Retinal pigment epithelial cell (primary cell): ENCODE results near the gene POFUT2.

Experiments used
- DNase-seq: peaks from one replicate; pipeline ENCODE4 v3.0.0-alpha.2; 2010; ENCODE audit warnings: low read depth
- H3K4me3 ChIP-seq: 2 replicates; pipeline ENCODE4 v1.5.1; 2011; ENCODE audit warnings: mild to moderate bottlenecking, low read length, control low read depth, moderate library complexity
- CTCF ChIP-seq: conservative IDR thresholded peaks from 2 replicates; pipeline ENCODE4 v1.5.1; 2011; ENCODE audit warnings: low read depth, low read length, control low read depth, inconsistent platforms

The POFUT2 gene

GRCh38 chr21:45334134-45334533 is 46.4 kb upstream of the POFUT2 start:
- H3K4me3 ChIP-seq = no peak overlapping the region
- no peak for TF ChIP-seq CTCF
- no peak for DNase-seq

GRCh38 chr21:45333583-45334121 is 46.0 kb upstream of the POFUT2 start:
- no peak overlapping the region for H3K4me3 ChIP-seq
- DNase-seq = no peak
- no peak for TF ChIP-seq CTCF

DNA sequence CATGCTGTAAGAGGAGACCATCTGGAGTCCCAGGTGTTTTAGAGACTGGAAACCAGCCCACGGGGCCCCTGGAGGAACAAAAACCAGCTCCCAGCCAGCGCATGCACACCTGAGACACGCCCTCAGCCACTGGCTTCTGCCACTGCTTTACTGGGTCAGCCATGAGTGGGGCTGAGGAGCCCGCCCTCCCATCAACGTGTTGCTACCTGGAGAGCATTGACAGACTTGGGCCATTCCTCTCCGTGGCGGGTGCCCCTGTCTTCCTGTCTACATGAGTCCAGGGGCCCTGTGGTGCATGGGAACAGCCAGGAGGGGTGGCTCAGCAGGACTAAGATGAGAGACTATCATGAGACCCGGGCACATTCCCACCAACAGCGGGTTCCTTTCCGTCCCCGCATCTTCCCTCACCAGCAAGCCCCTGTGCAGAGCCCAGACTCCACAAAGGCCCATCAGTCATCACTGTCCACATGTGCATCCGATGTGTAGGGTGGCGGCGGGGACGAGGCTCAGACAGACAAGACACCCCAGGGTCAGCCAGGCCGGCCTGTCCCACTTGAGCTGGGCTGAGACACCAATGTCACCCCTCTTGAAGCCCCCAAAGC is 45.4 kb upstream of the POFUT2 start:
- TF ChIP-seq CTCF = no peak
- no peak for DNase-seq
- H3K4me3 ChIP-seq = no peak overlapping the region

- no peak overlapping the region for H3K4me3 ChIP-seq
- no peak for TF ChIP-seq CTCF
- no peak for DNase-seq
Measured at GRCh38 chr21:45332415-45332814, 44.7 kb upstream of the POFUT2 start.

DNA sequence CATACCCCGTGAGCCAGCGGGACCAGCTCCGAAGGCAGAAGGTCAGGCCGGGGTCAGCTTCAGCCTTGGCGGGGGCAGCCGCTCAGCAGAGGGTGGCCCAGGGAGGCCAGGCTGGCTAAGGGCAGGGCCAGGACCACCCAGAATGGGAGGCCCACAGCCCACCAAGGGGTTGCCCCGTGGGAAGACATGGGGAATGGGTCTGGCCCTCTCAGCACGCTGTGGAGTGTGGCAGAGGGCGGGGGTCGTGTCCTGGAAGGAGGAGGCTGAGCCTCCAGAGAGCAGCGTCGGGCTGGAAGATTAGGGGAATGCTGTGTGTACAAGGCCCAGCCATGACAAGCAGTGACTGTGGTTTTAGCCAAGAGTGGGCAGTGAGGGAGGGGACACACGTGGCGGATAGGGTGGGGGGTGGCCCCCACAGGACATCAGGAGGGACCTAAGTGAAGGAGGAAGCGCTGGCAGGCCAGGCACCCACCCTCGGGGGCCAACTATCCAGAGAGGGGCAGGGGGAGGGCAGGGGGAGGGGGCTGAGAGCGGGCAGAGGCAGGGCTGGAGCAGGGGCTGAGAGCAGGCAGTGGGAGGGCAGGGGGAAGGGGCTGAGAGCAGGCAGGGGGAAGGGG is 43.9 kb upstream of the POFUT2 start:
- TF ChIP-seq CTCF = no peak
- DNase-seq = no peak
- no peak overlapping the region for H3K4me3 ChIP-seq

DNA sequence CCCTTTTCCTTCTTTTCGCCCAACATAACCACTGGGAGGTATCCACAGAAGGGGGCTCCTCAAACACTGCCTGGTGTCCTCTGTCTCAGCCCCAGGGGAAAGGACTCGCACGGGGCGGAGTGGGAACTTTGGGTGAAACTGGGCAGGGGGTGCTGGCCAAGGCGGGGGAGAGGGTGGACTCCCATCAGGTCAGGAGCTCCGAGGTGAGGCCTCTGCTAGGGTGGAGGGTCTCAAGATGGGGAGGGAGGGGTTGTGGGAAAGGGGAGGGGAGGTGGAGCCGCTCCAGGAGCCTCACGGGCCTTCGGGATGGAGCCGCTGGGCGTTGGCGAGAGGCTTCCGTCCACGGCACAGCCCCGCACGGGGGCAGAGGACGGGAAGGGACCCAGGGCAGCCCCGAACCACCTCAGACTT is 43.2 kb upstream of the POFUT2 start:
- DNase-seq = no peak
- no peak for TF ChIP-seq CTCF
- no peak overlapping the region for H3K4me3 ChIP-seq
